Measurements from ENCODE around the gene BDH2.

DNA sequence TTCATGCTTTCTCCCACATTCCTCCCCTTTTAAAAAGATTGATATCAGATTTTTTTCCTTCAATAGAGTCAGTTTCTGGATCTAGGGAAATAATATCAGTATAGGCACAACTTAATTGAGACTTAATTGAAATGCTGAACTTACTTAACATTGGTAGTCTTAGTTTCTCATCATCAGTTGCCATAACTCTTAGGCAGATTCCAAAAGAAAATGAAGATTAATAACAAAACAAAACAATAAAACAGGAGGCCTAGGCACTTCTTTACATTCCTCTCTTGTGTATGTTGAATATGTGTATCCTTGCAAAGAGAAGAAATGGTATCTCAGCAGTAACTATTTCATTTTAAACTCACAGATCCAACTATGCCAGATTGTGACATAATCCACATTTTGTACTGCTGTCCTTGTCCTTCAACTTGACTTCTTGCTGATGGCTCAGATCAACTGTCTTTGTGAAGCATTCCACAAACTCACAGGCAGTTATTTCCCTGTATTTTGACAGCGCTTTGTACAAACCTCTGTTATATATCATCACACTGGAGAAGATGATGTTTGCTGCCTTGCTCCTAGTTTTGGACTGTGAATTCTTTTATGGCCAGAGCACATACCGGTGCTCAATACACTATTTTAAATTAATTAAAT lies 14.0 kb downstream of the BDH2 start:
- TF ChIP-seq MXI1 (conservative IDR thresholded peaks at IDR 0.05; ENCODE audit: poor library complexity, severe bottlenecking), result no peak
- TF ChIP-seq RAD21 (conservative IDR thresholded peaks at IDR 0.05), result no peak
- TF ChIP-seq, protein P1, sequence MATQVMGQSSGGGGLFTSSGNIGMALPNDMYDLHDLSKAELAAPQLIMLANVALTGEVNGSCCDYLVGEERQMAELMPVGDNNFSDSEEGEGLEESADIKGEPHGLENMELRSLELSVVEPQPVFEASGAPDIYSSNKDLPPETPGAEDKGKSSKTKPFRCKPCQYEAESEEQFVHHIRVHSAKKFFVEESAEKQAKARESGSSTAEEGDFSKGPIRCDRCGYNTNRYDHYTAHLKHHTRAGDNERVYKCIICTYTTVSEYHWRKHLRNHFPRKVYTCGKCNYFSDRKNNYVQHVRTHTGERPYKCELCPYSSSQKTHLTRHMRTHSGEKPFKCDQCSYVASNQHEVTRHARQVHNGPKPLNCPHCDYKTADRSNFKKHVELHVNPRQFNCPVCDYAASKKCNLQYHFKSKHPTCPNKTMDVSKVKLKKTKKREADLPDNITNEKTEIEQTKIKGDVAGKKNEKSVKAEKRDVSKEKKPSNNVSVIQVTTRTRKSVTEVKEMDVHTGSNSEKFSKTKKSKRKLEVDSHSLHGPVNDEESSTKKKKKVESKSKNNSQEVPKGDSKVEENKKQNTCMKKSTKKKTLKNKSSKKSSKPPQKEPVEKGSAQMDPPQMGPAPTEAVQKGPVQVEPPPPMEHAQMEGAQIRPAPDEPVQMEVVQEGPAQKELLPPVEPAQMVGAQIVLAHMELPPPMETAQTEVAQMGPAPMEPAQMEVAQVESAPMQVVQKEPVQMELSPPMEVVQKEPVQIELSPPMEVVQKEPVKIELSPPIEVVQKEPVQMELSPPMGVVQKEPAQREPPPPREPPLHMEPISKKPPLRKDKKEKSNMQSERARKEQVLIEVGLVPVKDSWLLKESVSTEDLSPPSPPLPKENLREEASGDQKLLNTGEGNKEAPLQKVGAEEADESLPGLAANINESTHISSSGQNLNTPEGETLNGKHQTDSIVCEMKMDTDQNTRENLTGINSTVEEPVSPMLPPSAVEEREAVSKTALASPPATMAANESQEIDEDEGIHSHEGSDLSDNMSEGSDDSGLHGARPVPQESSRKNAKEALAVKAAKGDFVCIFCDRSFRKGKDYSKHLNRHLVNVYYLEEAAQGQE (IDR thresholded peaks at IDR 0.05; ENCODE audit: borderline replicate concordance), result no peak
